Adrenal gland (tissue), 5 donors: Measurements from ENCODE around the gene ZNF454.

Experiments used
- CTCF ChIP-seq, 6 experiments: fragments of 450-650 bp in 4 of 6; fragments of 200-600 bp in 2 of 6; sonication (generic) in 1 of 6; IDR thresholded peaks; 1 replicate in 5 of 6; 2 replicates in 1 of 6; pipeline versions ENCODE4 v1.5.1 to v1.8.0; 2016 to 2021; ENCODE audit warnings: antibody characterized with exemption in 6 of 6, mild to moderate bottlenecking in 2 of 6, moderate library complexity in 1 of 6
- POLR2A ChIP-seq, 2 donors: fragments of 450-650 bp; IDR thresholded peaks; one replicate each; pipeline ENCODE4 v1.6.1; 2017; ENCODE audit warnings: antibody characterized with exemption in 2 of 2, mild to moderate bottlenecking in 2 of 2, moderate library complexity in 1 of 2
- donor health status: DM: no; HTN: no; CAD: no.

GRCh38 chr5:178991190-178992145 is 50.5 kb downstream of the ZNF454 start:
- TF ChIP-seq CTCF (IDR thresholded peaks at IDR 0.05): no peak
- no peak for TF ChIP-seq POLR2A (IDR thresholded peaks at IDR 0.05)
